Midbrain (tissue), 1 donor: Measurements from ENCODE around the gene DNMT3A.
A peak's percentile ranks its signal among the peaks of the same experiment; 100 is the strongest.
"Not testable (repeated sequence)": the region's sequence is repeated elsewhere in the genome, so short reads cannot be mapped to it uniquely, and the experiment has no call there.

ENCODE experiments used
- DNase-seq: peaks from one replicate; lab custom pipeline; 2025; lab: John Stamatoyannopoulos, UW

Gene DNMT3A

GRCh38 chr2:25284756-25285155 lies 57.0 kb downstream of the DNMT3A start:
- no peak for DNase-seq

GRCh38 chr2:25283921-25284320 lies 57.8 kb downstream of the DNMT3A start:
- no peak for DNase-seq

- DNase-seq, result no peak
Observed at GRCh38 chr2:25281941-25282340, 59.8 kb downstream of the DNMT3A start.

DNA sequence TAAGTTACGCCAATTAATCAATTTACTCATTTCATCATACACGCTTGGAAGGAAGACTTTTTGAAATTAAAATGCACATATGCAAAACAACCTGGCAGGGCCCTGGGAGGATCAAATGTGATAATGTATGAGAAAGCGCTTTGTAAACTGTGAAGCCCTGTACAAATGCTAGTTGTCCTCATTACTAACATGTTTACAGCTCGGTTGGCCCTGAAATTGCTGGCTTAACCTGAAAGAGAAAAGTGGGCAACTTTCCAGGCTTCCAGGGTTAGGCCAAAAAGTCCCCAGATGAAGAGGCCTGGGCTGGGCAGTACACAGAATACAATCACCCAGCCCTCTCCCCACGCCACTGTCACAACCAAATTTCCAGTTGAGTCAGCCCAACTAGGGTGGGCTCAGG lies 60.2 kb downstream of the DNMT3A start:
- DNase-seq, result no peak

- DNase-seq, result no peak
Observed at GRCh38 chr2:25280051-25280687, 61.6 kb downstream of the DNMT3A start.

DNA sequence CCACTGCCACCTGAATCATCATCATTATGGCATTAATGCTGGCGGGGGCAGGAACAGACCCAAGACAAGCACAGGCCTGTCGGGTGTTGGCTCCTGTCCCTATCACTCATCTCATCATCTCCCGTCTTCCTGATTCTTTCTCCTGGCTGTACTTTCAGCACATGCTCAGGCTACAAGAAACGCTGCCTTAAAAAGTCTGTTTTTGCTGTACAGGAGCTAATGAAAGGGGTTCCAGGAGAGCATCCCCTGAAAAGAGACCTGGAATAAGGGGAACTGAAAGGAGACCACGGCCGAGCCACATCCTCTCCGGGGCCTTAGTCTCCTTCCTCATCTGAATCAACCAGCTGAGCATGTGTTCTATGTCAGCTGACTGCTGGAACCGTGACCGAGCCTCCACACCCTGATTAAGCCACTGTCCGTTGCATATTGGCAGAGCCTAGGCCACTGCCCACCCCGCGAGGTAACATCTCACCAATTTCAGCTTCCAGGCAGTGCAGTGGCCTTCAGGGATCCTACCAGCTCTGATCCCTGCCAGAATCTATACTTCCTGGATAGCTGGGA lies 62.6 kb downstream of the DNMT3A start:
- peak; percentile 67 for DNase-seq

DNA sequence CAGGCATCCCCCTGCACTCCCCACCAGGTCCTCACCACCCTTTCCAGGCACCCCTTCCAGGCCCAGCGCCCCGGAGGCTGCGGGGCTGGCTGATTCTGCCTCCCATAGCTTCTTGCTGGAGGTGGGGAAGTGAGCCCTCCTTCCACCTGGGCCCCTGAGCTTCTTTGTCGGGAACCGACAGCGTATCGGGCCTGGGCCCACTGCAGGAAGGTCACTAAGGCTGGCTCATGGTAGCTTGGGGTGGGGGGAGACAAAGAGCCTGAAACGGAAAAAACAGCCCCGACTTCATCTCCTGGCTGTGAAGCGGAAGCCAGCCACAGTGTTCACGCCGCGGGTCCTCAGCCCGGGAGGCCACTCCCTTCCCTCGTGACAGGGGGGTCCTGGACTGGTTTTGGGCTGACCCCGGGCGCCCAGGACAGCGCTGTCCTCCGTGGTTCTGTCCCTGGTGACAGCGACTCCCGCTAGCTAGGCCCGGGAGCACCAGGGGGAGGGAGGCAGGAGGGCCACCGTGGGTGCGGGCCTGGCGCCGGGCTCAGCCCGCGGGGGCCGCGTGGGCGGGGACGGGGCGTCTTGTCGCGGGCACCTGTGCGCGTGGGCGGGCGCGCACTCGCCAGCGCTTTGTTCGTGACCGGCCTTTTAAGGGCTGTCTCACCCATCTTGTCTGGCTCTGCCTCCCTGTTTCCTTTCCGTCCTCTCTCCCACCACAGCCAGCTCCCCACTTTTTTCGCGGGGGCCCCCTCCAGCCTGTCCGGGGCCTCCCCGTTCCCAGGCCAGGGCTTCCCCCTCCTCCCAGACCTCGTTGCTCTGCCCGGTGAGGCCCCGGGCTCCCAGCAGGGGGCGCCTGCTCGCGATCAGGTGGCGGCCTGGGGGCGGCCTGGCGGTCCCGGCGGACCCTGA lies 64.9 kb downstream of the DNMT3A start:
- peak; percentile 47 for DNase-seq

- no peak for DNase-seq
Observed at GRCh38 chr2:25275575-25275965, 66.2 kb downstream of the DNMT3A start.

DNA sequence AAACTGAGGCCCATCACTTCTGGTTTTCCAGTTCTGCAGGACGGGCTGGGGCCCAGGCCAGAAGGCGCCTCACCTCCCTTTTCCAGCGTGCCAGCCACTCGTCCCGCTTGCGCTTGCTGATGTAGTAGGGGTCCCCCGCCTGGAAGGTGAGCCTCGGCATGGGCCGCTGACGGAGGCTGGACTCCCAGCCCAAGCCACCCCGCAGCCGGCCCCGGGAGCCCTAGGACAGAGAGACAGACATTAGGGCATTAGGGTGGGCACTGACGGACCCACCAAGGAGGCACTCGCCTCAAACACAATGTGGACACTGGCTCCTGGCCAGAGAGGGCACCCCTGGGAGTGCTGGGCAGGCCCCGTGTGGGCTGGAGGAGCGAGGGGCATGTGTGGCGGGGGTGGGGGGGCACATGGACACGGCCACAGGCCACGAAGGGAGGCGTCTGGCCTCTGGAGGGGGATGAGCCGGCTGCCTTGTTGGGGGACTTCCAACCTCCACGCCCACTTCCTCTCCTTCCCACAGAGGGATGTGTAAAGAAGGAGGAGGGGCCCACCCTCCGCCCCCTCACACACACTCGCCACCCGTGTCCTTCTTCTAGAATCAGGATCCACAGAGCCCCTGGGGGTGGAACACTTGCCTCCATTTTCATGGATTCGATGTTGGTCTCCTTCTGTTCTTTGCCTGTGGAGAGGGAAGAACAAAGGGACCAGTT lies 66.7 kb downstream of the DNMT3A start:
- no peak for DNase-seq

- DNase-seq, result no peak
Observed at GRCh38 chr2:25273985-25274535, 67.7 kb downstream of the DNMT3A start.

- not testable (repeated sequence) for DNase-seq
Observed at GRCh38 chr2:25272705-25273104, 69.0 kb downstream of the DNMT3A start.

- no peak for DNase-seq
Observed at GRCh38 chr2:25270061-25270460, 71.7 kb downstream of the DNMT3A start.

DNA sequence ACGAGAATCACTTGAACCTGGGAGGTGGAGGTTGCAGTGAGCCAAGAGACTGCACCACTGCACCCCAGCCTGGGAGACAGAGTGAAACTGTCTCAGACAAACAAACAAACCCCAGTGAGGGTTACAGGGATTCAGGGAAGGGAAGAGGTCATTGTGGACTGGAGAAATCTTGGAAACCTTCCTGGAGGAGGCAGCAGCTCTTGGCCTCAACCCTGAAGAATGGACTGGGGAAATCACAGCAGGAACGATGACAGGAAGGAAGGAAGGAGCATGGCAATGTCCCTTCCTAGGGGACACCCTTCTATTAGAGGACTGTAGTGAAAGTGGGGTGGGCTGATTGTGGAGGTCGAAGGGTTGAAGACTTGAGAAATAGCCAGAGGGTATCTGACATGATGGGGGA lies 72.5 kb downstream of the DNMT3A start:
- DNase-seq, result no peak

DNA sequence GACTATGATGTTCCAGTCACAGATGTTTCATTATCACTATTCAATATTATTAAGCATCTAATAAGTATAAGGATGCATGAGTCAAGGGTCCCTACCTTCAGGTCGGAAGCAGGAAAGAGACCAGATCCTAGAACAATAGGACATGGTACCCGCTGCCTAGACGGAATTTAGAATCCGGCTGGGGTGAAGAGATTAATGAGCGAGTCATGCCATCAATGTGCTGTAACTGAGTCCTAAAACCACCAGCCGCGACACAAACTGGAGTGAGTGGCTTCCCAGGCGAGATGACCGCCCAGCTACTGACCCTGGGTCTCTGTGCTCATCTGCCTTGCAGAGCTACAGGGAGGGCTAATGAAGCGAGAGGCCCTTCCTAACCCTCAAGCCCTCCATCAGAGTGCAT lies 73.6 kb downstream of the DNMT3A start:
- DNase-seq, result no peak

DNA sequence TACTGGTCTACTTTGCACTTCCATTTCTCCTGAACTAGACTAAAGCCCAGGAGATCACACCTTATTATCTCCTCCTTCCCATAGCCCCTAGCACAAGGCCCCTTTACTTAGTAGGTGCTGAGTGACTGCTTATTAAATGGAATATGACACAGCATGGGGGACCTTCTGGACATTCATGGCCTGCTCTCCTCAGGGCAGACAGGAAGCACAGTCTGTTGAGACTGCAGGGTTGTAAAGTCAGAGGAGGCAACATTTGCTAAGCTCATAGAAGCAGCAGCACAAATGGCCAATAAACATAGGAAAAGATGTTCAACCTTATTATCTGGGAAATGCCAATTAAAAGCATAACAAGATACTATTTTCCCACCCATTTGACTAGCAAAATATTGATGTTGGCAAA lies 75.3 kb downstream of the DNMT3A start:
- DNase-seq, result no peak

DNA sequence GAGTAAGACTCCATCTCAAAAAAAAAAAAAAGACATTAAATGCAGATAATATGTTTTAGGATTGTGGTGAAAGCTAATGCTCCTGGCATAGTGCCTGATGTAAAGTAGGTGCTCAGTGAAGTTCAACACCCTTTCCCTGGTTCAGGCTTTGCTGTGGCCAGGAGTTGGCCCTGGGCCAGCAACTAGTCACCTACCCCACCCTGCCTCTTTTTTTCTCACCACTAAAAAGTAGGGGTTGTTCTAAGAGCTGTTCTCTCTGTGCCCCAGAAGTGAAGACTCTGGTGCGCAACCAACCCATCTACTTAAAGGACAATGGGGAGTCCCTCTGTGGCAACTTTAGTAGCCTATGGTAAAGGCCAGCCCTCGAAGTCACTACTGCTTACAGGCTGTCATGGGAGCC lies 75.9 kb downstream of the DNMT3A start:
- no peak for DNase-seq

GRCh38 chr2:25265001-25265400 lies 76.7 kb downstream of the DNMT3A start:
- no peak for DNase-seq

- DNase-seq, result no peak
Observed at GRCh38 chr2:25262288-25262687, 79.4 kb downstream of the DNMT3A start.

DNA sequence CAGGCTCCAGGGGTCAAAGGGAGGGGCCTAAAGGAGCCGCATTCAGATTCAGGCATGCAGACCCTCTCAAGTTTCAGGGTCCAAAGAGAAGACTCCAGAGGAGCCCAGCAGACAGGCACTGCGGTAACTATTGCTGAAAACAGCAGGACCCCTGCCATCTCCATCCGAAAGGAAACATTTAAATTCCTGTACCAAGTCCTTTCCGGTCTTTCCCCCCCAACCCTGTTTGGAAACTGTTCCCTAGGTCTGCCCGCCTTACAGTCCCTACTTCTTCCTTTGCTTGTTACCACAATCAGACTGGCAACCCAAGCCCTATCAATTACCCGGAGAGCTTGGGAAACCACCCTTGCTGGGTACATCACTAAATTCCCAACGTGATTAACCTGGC lies 82.0 kb downstream of the DNMT3A start:
- no peak for DNase-seq

DNA sequence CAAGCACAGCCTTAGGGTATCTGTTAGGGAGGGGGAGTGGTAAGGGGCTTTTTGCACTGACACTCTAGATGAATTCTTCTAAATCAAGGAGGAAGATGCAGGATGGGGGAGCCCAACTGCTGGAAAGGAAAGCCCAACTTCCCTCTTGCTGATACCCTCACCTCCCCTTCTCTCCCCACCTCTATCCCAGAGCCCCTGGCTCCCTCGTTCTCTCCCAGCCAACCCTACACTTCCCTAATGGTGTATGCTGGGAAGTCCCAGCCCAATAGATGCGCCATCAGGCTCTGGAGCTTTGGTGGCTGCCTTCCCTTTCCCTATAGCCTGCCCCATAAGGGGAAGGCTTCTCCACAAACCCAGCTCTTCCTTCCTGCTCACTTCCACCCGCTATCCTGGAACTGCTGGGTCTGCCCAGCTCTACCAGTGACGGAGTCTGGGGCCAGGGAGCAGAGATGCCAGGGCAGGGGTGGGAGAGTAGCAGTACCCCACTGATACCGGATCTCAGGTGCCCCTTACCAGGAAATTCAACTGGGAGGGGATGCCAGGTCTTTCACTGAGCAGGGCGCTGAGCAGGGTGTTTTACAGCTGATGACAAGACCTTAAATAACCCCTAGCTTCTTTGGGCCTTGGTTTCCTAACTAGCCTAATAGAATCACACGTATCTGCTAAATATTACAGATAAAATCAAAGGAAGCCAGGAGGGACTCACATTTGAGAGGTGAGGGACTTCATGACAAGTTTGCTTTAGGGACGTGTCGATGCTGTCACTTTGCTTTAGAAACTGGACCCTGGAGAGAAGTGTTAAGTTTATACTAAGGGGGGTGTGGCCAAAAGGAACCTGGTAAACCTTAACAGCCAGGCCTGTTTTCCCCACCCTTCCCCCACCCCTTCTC lies 82.6 kb downstream of the DNMT3A start:
- no peak for DNase-seq
